Naive B cell (primary cell): ENCODE measurements around the gene FCGR3A. TPM values are rescaled to one million over a fixed set of nuclear protein-coding genes. Genes with fewer than 3 reads are reported as not detected.
A peak's percentile ranks its signal among the peaks of the same experiment; 100 is the strongest.
"Not testable (repeated sequence)": the region's sequence is repeated elsewhere in the genome, so short reads cannot be mapped to it uniquely, and the experiment has no call there.

Experiments used
- ATAC-seq, 2 donors: fragments of 150-1000 bp; cut with Tn5 transposase; 2 replicates each; pipeline ENCODE4 v1.10.0; 2021; ENCODE audit warnings: low read depth in 2 of 2, mild to moderate bottlenecking in 2 of 2, moderate library complexity in 2 of 2
- DNase-seq: peaks from one replicate; pipeline ENCODE4 v3.0.0; 2022
- H3K27ac Mint-ChIP-seq, 6 donors: one replicate each; pipeline ENCODE4 v1.8.0; 2020 to 2022; ENCODE audit warnings: mild to moderate bottlenecking in 6 of 6, mixed read lengths in 6 of 6, moderate library complexity in 5 of 6, inconsistent platforms in 2 of 6
- H3K27me3 Mint-ChIP-seq, 3 donors: one replicate each; pipeline ENCODE4 v1.8.0; 2021 to 2022; ENCODE audit warnings: mixed read lengths in 3 of 3, mild to moderate bottlenecking in 1 of 3
- H3K36me3 Mint-ChIP-seq, 2 donors: one replicate each; pipeline ENCODE4 v1.8.0; 2020 to 2022; ENCODE audit warnings: mixed read lengths in 2 of 2, inconsistent platforms in 1 of 2, mild to moderate bottlenecking in 1 of 2
- H3K4me1 Mint-ChIP-seq, 3 donors: one replicate each; pipeline ENCODE4 v1.8.0; 2020 to 2022; ENCODE audit warnings: mixed read lengths in 3 of 3, inconsistent platforms in 1 of 3, mild to moderate bottlenecking in 1 of 3, moderate library complexity in 1 of 3
- H3K4me3 Mint-ChIP-seq, 8 donors: one replicate each; pipeline ENCODE4 v1.8.0; 2020 to 2022; ENCODE audit warnings: mild to moderate bottlenecking in 8 of 8, mixed read lengths in 8 of 8, moderate library complexity in 8 of 8, inconsistent platforms in 2 of 8
- H3K9me3 Mint-ChIP-seq, 7 donors: one replicate each; pipeline ENCODE4 v1.8.0; 2020 to 2022; ENCODE audit warnings: mixed read lengths in 7 of 7, mild to moderate bottlenecking in 5 of 7, inconsistent platforms in 2 of 7, moderate library complexity in 1 of 7
- polyA plus RNA-seq, 6 donors: library from polyadenylated mRNA; unstranded; fragments of 300-500 nt; fragmentation: Illumina TruSeq; gene quantifications; one replicate each; pipeline ENCODE4 v1.2.3, GENCODE V29; 2021; ENCODE audit warnings: low read depth in 6 of 6

Gene FCGR3A
- polyA plus RNA-seq, 6 donors from 2014 or later, result 0.33 to 3.1 (median 1.3) TPM

GRCh38 chr1:161576676-161577075 lies 27.1 kb upstream of the FCGR3A start:
- ATAC-seq, result peak; percentile 59 to 63

DNA sequence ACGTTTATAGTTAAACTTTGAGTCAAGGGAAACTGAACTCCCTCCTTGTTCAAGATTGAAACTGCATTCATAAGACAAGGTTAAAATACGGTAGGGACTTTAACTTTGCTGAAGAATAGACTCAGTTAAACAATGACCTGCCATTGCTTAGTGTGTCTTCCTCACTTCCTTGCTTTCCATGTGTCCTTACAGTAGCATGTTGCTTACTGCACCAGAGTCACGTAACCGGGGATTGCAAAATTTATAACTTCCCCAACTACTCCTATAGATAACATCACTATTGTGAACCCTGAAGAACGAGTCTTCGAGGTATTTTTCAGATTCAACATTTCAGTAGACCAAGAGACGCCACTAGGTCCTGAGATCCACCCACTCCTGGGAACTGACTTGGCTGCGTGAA lies 22.1 kb upstream of the FCGR3A start:
- not testable (repeated sequence) for H3K36me3 Mint-ChIP-seq, H3K4me1 Mint-ChIP-seq, H3K27ac Mint-ChIP-seq, DNase-seq, H3K4me3 Mint-ChIP-seq, ATAC-seq, H3K9me3 Mint-ChIP-seq
- peaks cover 0 to 18% (median 4%) of the 10 kb centered on the region in 3 donors for H3K27me3 Mint-ChIP-seq

More at GRCh38 chr1:161576676-161577075, 27.1 kb upstream of the FCGR3A start:
- not testable (repeated sequence) for H3K27ac Mint-ChIP-seq, H3K36me3 Mint-ChIP-seq, H3K4me1 Mint-ChIP-seq, H3K9me3 Mint-ChIP-seq, DNase-seq, H3K27me3 Mint-ChIP-seq, H3K4me3 Mint-ChIP-seq

DNA sequence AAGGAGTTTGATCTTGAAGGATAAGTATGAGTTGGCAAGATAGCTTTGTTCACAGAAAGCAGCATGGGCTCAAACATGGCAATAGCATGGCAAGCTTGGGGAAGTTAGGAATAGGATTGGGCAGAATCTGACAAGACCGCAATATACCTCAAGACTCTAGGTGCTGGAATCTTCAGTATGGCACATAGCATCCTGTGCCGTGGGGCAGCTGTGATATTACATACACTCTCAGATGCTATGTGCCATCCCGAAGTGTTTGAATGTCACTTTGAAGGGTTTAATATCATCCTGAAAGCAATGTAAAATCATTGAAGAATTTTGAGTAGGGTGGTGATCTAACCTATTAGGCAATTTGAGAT lies 17.0 kb upstream of the FCGR3A start:
- not testable (repeated sequence) for H3K9me3 Mint-ChIP-seq, H3K27ac Mint-ChIP-seq, DNase-seq, H3K4me1 Mint-ChIP-seq, H3K4me3 Mint-ChIP-seq, H3K36me3 Mint-ChIP-seq, ATAC-seq
- H3K27me3 Mint-ChIP-seq, result peaks cover 0 to 11% (median 9%) of the 10 kb centered on the region in 3 donors

- not testable (repeated sequence) for H3K36me3 Mint-ChIP-seq, H3K27ac Mint-ChIP-seq, DNase-seq, H3K27me3 Mint-ChIP-seq, H3K9me3 Mint-ChIP-seq, ATAC-seq, H3K4me3 Mint-ChIP-seq
- peaks cover 15 to 18% (median 17%) of the 10 kb centered on the region in 3 donors for H3K4me1 Mint-ChIP-seq
These were observed 13.9 kb upstream of the FCGR3A start for GRCh38 chr1:161563522-161563921.

- not testable (repeated sequence) for H3K27ac Mint-ChIP-seq, ATAC-seq, H3K4me3 Mint-ChIP-seq, DNase-seq, H3K36me3 Mint-ChIP-seq, H3K27me3 Mint-ChIP-seq, H3K9me3 Mint-ChIP-seq
- peaks cover 15 to 18% (median 17%) of the 10 kb centered on the region in 3 donors for H3K4me1 Mint-ChIP-seq
These were observed 12.8 kb upstream of the FCGR3A start for GRCh38 chr1:161562441-161562840.

DNA sequence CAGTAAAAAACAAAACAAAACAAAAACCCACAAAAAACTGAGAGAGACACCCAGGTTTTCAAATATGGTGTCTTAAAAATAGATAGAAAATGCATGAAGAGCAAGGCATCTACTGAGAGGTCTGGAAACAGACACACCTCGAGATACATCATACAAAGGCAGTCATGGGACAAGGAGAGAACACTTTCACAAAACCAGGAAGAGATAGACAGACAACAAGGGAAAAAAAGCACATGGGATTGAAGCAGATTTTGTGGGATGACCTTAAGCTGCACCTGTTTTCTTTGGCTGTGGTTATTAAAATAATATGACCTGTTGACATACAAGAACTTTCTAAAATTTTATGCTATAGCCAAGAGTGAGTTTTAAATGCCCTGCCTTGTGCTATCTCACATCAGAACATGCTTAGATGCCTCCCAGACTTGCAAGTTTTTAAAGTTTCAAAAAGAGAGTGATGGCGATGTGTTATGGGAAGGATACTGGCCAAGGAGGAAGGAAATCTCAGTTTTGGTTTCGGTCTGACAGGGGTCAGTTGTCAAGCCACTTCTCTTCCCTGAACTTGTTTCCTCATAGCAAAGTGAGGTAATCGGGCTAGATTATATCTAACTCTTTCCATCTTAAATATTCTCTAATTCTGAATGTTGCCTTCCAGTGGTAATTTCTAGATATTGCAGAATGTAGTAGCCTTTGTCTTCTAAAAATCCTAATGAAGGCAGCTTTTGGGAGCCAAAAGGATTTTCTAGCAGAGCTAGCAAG lies 11.5 kb upstream of the FCGR3A start:
- DNase-seq (peak; percentile 48), ATAC-seq (peak; percentile 77 to 78)
- Mint-ChIP-seq H3K27ac (peak overlapping the region in 4 of 6 donors; percentile 44 to 90 (median 65)), H3K4me3 (peak overlapping the region in 7 of 8 donors; percentile 38 to 80 (median 76)), H3K4me1 (peaks cover 11 to 14% (median 13%) of the 10 kb centered on the region in 3 donors)
- not testable (repeated sequence) for H3K36me3 Mint-ChIP-seq, H3K27me3 Mint-ChIP-seq, H3K9me3 Mint-ChIP-seq

- DNase-seq, H3K4me3 Mint-ChIP-seq: not testable (repeated sequence)
- peaks cover 13 to 19% (median 15%) of the 10 kb centered on the region in 3 donors for H3K4me1 Mint-ChIP-seq
These were observed 8.2 kb upstream of the FCGR3A start for GRCh38 chr1:161557506-161558450.

GRCh38 chr1:161556990-161557389 lies 7.4 kb upstream of the FCGR3A start:
- H3K27ac Mint-ChIP-seq, H3K4me3 Mint-ChIP-seq, ATAC-seq, DNase-seq, H3K27me3 Mint-ChIP-seq, H3K36me3 Mint-ChIP-seq, H3K9me3 Mint-ChIP-seq: not testable (repeated sequence)
- H3K4me1 Mint-ChIP-seq, result peaks cover 13 to 19% (median 15%) of the 10 kb centered on the region in 3 donors

More at GRCh38 chr1:161557506-161558450, 8.2 kb upstream of the FCGR3A start:
- not testable (repeated sequence) for H3K27me3 Mint-ChIP-seq, ATAC-seq, H3K27ac Mint-ChIP-seq, H3K9me3 Mint-ChIP-seq, H3K36me3 Mint-ChIP-seq

- H3K27ac Mint-ChIP-seq, H3K4me3 Mint-ChIP-seq, DNase-seq, ATAC-seq, H3K9me3 Mint-ChIP-seq, H3K27me3 Mint-ChIP-seq, H3K36me3 Mint-ChIP-seq: not testable (repeated sequence)
- peaks cover 10 to 15% (median 12%) of the 10 kb centered on the region in 3 donors for H3K4me1 Mint-ChIP-seq
These were observed 6.5 kb upstream of the FCGR3A start for GRCh38 chr1:161556143-161556542.

DNA sequence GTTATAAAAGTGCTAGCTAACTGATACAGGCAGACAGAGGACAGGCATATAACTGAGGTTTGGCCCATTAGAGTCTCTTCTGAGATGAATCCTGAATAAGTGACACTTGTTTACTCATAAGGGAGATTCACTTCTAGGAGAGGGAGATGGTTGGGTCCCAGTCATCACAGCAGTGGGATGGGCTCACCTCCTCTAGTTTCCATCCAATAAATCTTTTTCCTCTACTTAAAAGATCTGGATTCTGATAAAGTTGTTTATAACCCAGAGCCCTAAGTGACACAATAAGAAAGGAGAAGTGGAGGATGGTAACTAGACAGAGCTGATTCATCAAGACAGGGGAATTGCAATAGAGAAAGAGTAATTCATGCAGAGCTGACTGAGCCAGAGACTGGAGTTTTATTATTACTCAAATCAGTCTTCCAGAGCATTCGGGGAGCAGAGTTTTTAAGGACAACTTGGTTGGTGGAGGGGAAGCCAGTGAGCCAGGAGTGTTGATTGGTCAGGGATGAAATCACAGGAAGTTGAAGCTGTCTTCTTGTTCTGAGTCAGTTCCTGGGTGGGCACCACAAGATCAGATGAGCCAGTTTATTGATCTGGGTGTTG lies 5.3 kb upstream of the FCGR3A start:
- peak overlapping the region in 1 of 8 donors; percentile 35 for H3K4me3 Mint-ChIP-seq
- H3K36me3 Mint-ChIP-seq, DNase-seq, H3K27ac Mint-ChIP-seq, H3K27me3 Mint-ChIP-seq, H3K9me3 Mint-ChIP-seq: not testable (repeated sequence)
- H3K4me1 Mint-ChIP-seq, result peaks cover 5 to 10% (median 5%) of the 10 kb centered on the region in 3 donors
- peak in 1 of 2 donors; percentile 56 for ATAC-seq

GRCh38 chr1:161554340-161554739 lies 4.7 kb upstream of the FCGR3A start:
- H3K4me3 Mint-ChIP-seq, ATAC-seq, H3K36me3 Mint-ChIP-seq, H3K27me3 Mint-ChIP-seq, H3K9me3 Mint-ChIP-seq, DNase-seq, H3K27ac Mint-ChIP-seq, H3K4me1 Mint-ChIP-seq: not testable (repeated sequence)

- not testable (repeated sequence) for H3K27me3 Mint-ChIP-seq, ATAC-seq, H3K9me3 Mint-ChIP-seq
These were observed 4.0 kb upstream of the FCGR3A start for GRCh38 chr1:161553631-161554030.

DNA sequence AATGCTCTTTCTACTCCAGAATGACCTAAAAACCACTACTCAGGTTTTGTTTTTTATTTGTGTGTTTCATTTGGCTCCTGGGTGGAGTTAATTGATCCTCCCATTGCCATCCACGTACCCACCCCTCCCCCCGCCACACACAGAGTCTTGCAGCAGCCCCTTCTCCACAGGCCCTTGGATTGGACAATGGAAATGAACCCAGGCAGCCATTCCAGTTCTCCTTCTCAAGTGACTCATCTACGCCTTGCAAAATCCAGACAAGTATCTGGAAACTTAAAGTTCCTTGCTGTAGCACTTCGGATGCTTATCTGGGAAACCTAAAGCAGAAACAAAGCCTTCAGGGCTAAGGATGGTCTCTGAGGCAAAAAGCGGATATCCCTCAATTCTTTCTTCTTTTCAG lies 1.3 kb upstream of the FCGR3A start:
- not testable (repeated sequence) for DNase-seq, H3K36me3 Mint-ChIP-seq, ATAC-seq, H3K4me1 Mint-ChIP-seq, H3K4me3 Mint-ChIP-seq, H3K27me3 Mint-ChIP-seq, H3K9me3 Mint-ChIP-seq, H3K27ac Mint-ChIP-seq

More at GRCh38 chr1:161553631-161554030, 4.0 kb upstream of the FCGR3A start:
- not testable (repeated sequence) for DNase-seq, H3K4me3 Mint-ChIP-seq, H3K27ac Mint-ChIP-seq, H3K4me1 Mint-ChIP-seq, H3K36me3 Mint-ChIP-seq
